Mesothelial cell of epicardium (in vitro differentiated cells): ENCODE data around the gene PREX1. TPM values are rescaled to one million over a fixed set of nuclear protein-coding genes. Genes with fewer than 3 reads are reported as not detected.

Experiments
- DNase-seq, 2 experiments: peaks; one replicate each; pipeline ENCODE4 v3.0.0; 2021; ENCODE audit warnings: low spot score in 2 of 2; ENCODE audit not compliant: unreplicated experiment in 2 of 2
- H3K27ac Mint-ChIP-seq: 2 replicates; pipeline ENCODE4 v1.8.0; 2021; ENCODE audit warnings: mixed read lengths
- H3K27me3 Mint-ChIP-seq: 2 replicates; pipeline ENCODE4 v1.8.0; 2021; ENCODE audit warnings: low read depth, mixed read lengths
- H3K36me3 Mint-ChIP-seq: 2 replicates; pipeline ENCODE4 v1.8.0; 2021; ENCODE audit warnings: mixed read lengths
- H3K4me1 Mint-ChIP-seq: 2 replicates; pipeline ENCODE4 v1.8.0; 2021; ENCODE audit warnings: mixed read lengths
- H3K4me3 Mint-ChIP-seq: 2 replicates; pipeline ENCODE4 v1.8.0; 2021; ENCODE audit warnings: mild to moderate bottlenecking, moderate library complexity, mixed read lengths
- H3K9me3 Mint-ChIP-seq: 2 replicates; pipeline ENCODE4 v1.8.0; 2021; ENCODE audit warnings: mixed read lengths
- total RNA-seq: library from RNA; stranded (reverse); gene quantifications from 3 replicates; pipeline ENCODE4 v1.2.1, GENCODE V29; 2021
- TF ChIP-seq, protein P1 (sequence below): fragments of 200-600 bp; sonication (generic); IDR thresholded peaks from one replicate; pipeline ENCODE4 v1.5.0; 2021; ENCODE audit warnings: antibody characterized with exemption; ENCODE audit not compliant: unreplicated experiment

PREX1 gene
- total RNA-seq, 1 donor from 2014 or later = 8.3 TPM

DNA sequence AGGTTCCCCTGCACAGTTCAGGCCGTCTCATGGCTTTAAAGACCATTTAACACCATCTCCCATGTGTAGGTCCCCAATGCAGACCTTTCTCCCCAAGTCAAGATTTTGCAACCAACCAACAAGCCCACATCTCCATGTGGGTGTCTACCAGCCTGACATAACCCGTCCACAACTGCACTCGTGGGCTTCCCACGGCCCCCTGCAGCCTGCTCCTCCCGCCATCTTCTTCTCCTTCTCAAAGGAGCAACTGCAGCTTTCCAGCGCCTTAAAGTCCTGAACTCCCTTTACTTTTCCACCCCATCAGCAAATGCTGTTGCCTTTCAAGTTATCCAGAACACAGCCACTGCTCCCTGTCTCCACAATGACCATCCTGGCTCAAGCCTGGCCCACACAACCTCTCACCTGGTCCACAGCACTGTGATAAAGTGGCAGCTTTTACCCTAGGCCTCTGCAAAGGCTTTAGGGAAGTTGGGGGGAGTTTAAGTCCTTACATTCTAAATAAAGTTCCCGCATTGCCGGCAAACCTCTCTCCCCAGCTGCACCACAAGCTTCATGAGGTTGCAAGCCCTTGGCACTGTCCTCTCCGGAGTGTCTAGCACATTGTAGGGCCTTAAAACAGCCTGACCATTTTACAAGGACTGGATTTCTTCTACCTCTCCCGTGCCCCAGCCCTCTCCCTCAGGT is 140.5 kb downstream of the PREX1 start:
- no peaks in the 10 kb centered on the region for H3K9me3 Mint-ChIP-seq
- peaks cover 25% of the 10 kb centered on the region for H3K4me1 Mint-ChIP-seq
- no peak for DNase-seq
- H3K27ac Mint-ChIP-seq = no peak overlapping the region
- H3K36me3 Mint-ChIP-seq = no peaks in the 10 kb centered on the region
- TF ChIP-seq, protein P1, sequence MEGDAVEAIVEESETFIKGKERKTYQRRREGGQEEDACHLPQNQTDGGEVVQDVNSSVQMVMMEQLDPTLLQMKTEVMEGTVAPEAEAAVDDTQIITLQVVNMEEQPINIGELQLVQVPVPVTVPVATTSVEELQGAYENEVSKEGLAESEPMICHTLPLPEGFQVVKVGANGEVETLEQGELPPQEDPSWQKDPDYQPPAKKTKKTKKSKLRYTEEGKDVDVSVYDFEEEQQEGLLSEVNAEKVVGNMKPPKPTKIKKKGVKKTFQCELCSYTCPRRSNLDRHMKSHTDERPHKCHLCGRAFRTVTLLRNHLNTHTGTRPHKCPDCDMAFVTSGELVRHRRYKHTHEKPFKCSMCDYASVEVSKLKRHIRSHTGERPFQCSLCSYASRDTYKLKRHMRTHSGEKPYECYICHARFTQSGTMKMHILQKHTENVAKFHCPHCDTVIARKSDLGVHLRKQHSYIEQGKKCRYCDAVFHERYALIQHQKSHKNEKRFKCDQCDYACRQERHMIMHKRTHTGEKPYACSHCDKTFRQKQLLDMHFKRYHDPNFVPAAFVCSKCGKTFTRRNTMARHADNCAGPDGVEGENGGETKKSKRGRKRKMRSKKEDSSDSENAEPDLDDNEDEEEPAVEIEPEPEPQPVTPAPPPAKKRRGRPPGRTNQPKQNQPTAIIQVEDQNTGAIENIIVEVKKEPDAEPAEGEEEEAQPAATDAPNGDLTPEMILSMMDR = no peak
- no peak overlapping the region for H3K4me3 Mint-ChIP-seq
- no peaks in the 10 kb centered on the region for H3K27me3 Mint-ChIP-seq

DNA sequence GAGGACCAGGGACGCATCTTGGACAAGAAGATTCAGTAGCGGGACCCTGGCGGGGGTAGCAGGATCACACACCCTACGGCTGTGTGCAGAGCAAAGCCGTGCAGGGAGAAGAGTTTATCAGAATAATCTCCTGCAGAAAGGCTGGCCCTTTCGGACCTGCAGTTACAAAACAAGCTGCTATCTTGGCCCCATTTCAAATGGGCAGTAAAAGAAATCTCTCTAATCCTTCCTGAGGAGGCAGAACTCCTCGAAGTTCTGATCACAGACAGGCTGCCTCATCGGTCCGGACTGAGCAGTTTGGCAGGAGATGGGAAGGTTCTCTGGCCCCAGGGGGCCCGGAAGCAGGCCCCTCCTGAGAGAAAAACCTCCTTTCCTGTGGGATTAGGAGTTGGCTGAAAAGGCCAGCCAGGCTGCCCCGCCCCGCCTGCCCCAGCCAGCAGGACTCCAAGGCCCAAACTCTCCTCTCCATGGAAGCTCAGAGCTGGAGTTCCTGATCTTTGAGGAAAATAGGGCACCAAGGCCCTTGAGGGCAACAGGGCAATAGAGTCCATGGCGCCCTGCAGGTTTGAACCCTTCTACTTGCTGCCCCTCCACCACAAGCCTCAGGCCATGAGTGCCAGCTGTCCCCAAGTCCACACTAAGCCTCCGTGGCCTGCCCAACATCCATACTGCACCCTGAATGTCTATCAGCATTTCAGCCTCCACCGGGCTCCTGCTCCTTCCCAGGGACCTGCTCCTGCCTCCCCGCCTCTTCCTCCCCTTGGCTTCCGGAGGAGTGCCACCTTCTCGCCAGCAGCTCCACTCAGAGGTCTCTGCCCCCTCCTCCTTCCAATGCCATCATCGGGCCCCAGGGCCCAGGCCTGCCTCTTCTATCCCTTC is 141.3 kb downstream of the PREX1 start:
- H3K9me3 Mint-ChIP-seq = no peaks in the 10 kb centered on the region
- DNase-seq = no peak
- TF ChIP-seq, protein P1 = no peak
- H3K27ac Mint-ChIP-seq = peak overlapping the region; percentile 22
- peaks cover 25% of the 10 kb centered on the region for H3K4me1 Mint-ChIP-seq
- no peaks in the 10 kb centered on the region for H3K36me3 Mint-ChIP-seq
- no peak overlapping the region for H3K4me3 Mint-ChIP-seq
- H3K27me3 Mint-ChIP-seq = no peaks in the 10 kb centered on the region

DNA sequence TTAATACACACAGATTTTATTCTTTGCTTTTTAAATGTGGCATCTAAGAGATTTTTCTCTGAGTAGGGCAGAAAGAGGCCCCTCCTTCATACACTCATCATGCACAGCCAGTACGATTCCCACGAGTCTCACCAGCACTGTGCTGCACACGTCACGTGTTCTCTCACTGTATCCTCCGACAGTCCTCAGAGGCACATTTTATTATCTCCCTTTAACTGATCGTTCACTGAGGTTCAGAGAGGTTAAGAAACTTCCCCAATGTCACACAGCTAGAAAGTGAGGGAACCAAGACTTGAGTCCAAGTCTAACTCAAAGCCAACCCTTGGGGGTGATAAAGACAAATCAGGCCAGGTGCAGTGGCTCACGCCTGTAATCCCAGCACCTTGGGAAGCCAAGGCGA is 142.5 kb downstream of the PREX1 start:
- no peaks in the 10 kb centered on the region for H3K36me3 Mint-ChIP-seq
- no peak for DNase-seq
- no peaks in the 10 kb centered on the region for H3K9me3 Mint-ChIP-seq
- TF ChIP-seq, protein P1 = no peak
- H3K27ac Mint-ChIP-seq = no peak overlapping the region
- H3K27me3 Mint-ChIP-seq = no peaks in the 10 kb centered on the region
- H3K4me1 Mint-ChIP-seq = peaks cover 20% of the 10 kb centered on the region
- no peak overlapping the region for H3K4me3 Mint-ChIP-seq

DNA sequence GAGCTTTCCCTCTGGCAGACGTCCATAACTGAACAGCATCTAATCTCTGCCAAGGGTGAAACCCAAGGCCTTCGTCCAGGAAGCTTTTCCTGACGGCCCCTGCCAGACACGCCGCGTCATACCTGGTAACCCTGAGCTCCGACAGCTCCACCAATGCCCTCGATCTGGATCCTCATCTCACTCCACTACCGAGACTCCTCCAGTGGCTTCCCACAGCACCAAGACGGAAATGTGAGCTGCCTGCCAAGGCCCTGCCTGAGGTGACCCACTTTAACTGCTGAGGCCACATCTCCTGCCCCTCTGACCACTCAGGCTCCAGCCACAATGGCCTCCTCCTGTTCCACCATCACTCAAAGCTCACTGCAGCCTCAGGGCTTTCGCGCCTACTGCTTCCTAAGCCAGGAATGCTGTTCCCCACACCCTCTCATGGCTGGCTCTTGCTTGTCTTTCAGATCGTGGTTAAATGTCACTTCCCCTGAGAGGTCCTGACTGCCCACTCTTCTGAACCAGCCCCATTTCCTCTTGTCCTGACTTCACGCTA is 143.2 kb downstream of the PREX1 start:
- H3K27ac Mint-ChIP-seq = no peak overlapping the region
- peaks cover 20% of the 10 kb centered on the region for H3K4me1 Mint-ChIP-seq
- TF ChIP-seq, protein P1 = no peak
- H3K27me3 Mint-ChIP-seq = no peaks in the 10 kb centered on the region
- no peak for DNase-seq
- H3K36me3 Mint-ChIP-seq = no peaks in the 10 kb centered on the region
- no peaks in the 10 kb centered on the region for H3K9me3 Mint-ChIP-seq
- H3K4me3 Mint-ChIP-seq = no peak overlapping the region

DNA sequence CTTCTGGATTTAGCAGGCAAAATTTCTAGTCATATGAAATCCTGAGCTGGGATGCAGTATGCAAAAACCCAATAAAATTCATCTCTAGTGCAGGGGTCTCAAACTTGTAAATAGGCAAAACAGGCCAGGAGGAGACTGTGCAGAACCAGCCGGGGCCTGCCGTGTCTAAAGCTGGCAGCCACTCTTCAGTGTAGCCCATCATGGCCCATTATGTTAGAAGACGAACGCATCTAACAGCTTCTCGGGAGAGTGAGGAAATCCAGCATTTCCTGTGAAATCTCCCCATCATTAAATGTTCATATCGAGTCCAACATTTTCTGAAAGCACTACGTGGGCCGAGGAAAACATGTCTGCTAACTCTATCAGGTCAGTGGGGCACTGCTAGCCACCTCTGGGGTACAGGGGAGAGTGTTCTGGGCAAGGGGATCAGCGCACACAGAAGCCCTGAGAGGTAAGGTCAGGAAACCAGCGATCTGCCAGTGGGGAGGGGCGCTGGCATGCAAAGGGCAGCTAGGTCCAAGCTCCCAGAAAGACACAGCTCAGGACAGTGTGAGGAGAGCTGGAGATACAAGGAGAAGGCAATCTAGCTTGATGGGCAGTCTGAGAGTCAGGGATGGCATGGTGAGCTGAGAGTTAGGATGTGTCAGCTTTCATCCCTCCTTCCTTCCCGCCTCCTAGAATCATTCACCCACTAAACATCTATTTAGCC is 144.2 kb downstream of the PREX1 start:
- Mint-ChIP-seq H3K9me3 (no peaks in the 10 kb centered on the region), H3K27me3 (no peaks in the 10 kb centered on the region), H3K27ac (peak overlapping the region; percentile 72), H3K4me1 (peaks cover 20% of the 10 kb centered on the region), H3K36me3 (no peaks in the 10 kb centered on the region), H3K4me3 (no peak overlapping the region)
- TF ChIP-seq, protein P1 = no peak
- DNase-seq = no peak
